HepG2 (cell line): ENCODE measurements around the gene ZNF764. TPM values are rescaled to one million over a fixed set of nuclear protein-coding genes. Genes with fewer than 3 reads are reported as not detected.
A peak's percentile ranks its signal among the peaks of the same experiment; 100 is the strongest.

Experiments
- JDP2 ChIP-seq: sonication (generic); formaldehyde crosslinking; IDR thresholded peaks from 2 replicates; pipeline ENCODE4 v1.8.1; 2022; ENCODE audit warnings: missing genetic modification reagents, borderline replicate concordance
- JUNB ChIP-seq: sonication (generic); formaldehyde crosslinking; IDR thresholded peaks from 2 replicates; pipeline ENCODE4 v1.8.0; 2022; ENCODE audit warnings: missing genetic modification reagents, mild to moderate bottlenecking, borderline replicate concordance
- PRDM10 ChIP-seq: sonication (generic); formaldehyde crosslinking; IDR thresholded peaks from 2 replicates; pipeline ENCODE4 v1.4.0; 2020; ENCODE audit warnings: low read depth, missing genetic modification reagents
- STAT6 ChIP-seq: sonication (generic); formaldehyde crosslinking; IDR thresholded peaks from 2 replicates; pipeline ENCODE4 v1.4.0; 2020; ENCODE audit warnings: missing genetic modification reagents, mild to moderate bottlenecking, borderline replicate concordance
- TIGD3 ChIP-seq: sonication (generic); formaldehyde crosslinking; IDR thresholded peaks from 2 replicates; pipeline ENCODE4 v1.5.1; 2020; ENCODE audit warnings: mild to moderate bottlenecking, missing genetic modification reagents, borderline replicate concordance
- XRCC5 ChIP-seq: fragments of 200-400 bp; formaldehyde crosslinking; optimal IDR thresholded peaks from 2 replicates; pipeline ENCODE3; 2017; ENCODE audit warnings: mild to moderate bottlenecking, low read length
- ZFAT ChIP-seq: sonication (generic); formaldehyde crosslinking; conservative IDR thresholded peaks from 2 replicates; pipeline ENCODE4 v1.8.1; 2023; ENCODE audit warnings: missing genetic modification reagents, inconsistent platforms
- ZFP36L2 ChIP-seq: sonication (generic); formaldehyde crosslinking; IDR thresholded peaks from 2 replicates; pipeline ENCODE4 v1.4.0; 2020; ENCODE audit warnings: missing genetic modification reagents
- ZNF337 ChIP-seq: sonication (generic); formaldehyde crosslinking; IDR thresholded peaks from 2 replicates; pipeline ENCODE4 v1.5.1; 2020; ENCODE audit warnings: missing genetic modification reagents, low read depth, mild to moderate bottlenecking, borderline replicate concordance
- ZNF766 ChIP-seq: sonication (generic); formaldehyde crosslinking; IDR thresholded peaks from 2 replicates; pipeline ENCODE4 v1.5.0; 2020; ENCODE audit warnings: missing genetic modification reagents, borderline replicate concordance
- ZZZ3 ChIP-seq: sonication (generic); formaldehyde crosslinking; IDR thresholded peaks from 2 replicates; pipeline ENCODE4 v1.4.0; 2020; ENCODE audit warnings: missing genetic modification reagents, mild to moderate bottlenecking, borderline replicate concordance
- polyA plus RNA-seq, 8 experiments: library from polyadenylated mRNA; depleted of rRNA in 3 of 8; stranded (reverse) in 7 of 8; unstranded in 1 of 8; fragments of >200 nt; fragmentation: Illumina TruSeq in 4 of 8; extraction: Trizol in 4 of 8; gene quantifications; 2 replicates each; pipeline versions ENCODE4 v1.2.1 to v1.2.3, GENCODE V29; 2011 to 2016; ENCODE audit warnings: low read depth in 4 of 8, missing spikeins in 1 of 8, mixed read lengths in 1 of 8; ENCODE audit not compliant: insufficient read depth in 1 of 8
- total RNA-seq, 5 experiments: library from RNA; depleted of rRNA; stranded (reverse); fragments of >200 nt; fragmentation: Illumina TruSeq; extraction: Trizol; gene quantifications; 2 replicates each; pipeline ENCODE4 v1.2.3, GENCODE V29; 2016; ENCODE audit warnings: low read depth in 1 of 5
- TF ChIP-seq, protein P1 (sequence below): sonication (generic); formaldehyde crosslinking; IDR thresholded peaks from 2 replicates; pipeline ENCODE4 v1.4.0; 2020; ENCODE audit warnings: low read depth, mild to moderate bottlenecking, missing genetic modification reagents
- TF ChIP-seq, protein P2 (sequence below): sonication (generic); formaldehyde crosslinking; IDR thresholded peaks from 2 replicates; pipeline ENCODE4 v1.5.0; 2020; ENCODE audit warnings: mild to moderate bottlenecking, missing genetic modification reagents
- TF ChIP-seq, protein P3 (sequence below): sonication (generic); formaldehyde crosslinking; IDR thresholded peaks from 2 replicates; pipeline ENCODE4 v1.4.0; 2020; ENCODE audit warnings: missing genetic modification reagents

The ZNF764 gene
- total and polyA plus RNA-seq, 2 of the 13 experiments (the other 11 are each of a cell fraction or from before 2014, with no cell fraction given) = 4.1 to 9.1 TPM

GRCh38 chr16:30526823-30527634 is 31.1 kb downstream of the ZNF764 start (continued):
- TF ChIP-seq ZZZ3 (0 out of 2 replicates have a peak, but pooled peaks have one; percentile 55), TIGD3 (CRISPR knock-in tag) (0 out of 2 replicates have a peak, but pooled peaks have one; percentile 82), STAT6 (no peak), ZFAT (CRISPR knock-in tag) (no peak), ZFP36L2 (CRISPR knock-in tag) (no peak), PRDM10 (CRISPR knock-in tag) (peak; percentile 56), ZNF337 (CRISPR knock-in tag) (no peak), XRCC5 (peak; percentile 81), JUNB (CRISPR knock-in tag) (no peak), JDP2 (CRISPR knock-in tag) (no peak; the same call in 1 of the 2 replicates), ZNF766 (CRISPR knock-in tag) (peak; percentile 73; the same call in 1 of the 2 replicates)
- TF ChIP-seq, protein P1, sequence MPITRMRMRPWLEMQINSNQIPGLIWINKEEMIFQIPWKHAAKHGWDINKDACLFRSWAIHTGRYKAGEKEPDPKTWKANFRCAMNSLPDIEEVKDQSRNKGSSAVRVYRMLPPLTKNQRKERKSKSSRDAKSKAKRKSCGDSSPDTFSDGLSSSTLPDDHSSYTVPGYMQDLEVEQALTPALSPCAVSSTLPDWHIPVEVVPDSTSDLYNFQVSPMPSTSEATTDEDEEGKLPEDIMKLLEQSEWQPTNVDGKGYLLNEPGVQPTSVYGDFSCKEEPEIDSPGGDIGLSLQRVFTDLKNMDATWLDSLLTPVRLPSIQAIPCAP = no peak
- TF ChIP-seq, protein P2, sequence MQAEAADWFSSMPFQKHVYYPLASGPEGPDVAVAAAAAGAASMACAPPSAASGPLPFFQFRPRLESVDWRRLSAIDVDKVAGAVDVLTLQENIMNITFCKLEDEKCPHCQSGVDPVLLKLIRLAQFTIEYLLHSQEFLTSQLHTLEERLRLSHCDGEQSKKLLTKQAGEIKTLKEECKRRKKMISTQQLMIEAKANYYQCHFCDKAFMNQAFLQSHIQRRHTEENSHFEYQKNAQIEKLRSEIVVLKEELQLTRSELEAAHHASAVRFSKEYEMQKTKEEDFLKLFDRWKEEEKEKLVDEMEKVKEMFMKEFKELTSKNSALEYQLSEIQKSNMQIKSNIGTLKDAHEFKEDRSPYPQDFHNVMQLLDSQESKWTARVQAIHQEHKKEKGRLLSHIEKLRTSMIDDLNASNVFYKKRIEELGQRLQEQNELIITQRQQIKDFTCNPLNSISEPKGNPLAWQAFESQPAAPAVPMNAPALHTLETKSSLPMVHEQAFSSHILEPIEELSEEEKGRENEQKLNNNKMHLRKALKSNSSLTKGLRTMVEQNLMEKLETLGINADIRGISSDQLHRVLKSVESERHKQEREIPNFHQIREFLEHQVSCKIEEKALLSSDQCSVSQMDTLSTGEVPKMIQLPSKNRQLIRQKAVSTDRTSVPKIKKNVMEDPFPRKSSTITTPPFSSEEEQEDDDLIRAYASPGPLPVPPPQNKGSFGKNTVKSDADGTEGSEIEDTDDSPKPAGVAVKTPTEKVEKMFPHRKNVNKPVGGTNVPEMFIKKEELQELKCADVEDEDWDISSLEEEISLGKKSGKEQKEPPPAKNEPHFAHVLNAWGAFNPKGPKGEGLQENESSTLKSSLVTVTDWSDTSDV (CRISPR knock-in tag) = no peak
- TF ChIP-seq, protein P3, sequence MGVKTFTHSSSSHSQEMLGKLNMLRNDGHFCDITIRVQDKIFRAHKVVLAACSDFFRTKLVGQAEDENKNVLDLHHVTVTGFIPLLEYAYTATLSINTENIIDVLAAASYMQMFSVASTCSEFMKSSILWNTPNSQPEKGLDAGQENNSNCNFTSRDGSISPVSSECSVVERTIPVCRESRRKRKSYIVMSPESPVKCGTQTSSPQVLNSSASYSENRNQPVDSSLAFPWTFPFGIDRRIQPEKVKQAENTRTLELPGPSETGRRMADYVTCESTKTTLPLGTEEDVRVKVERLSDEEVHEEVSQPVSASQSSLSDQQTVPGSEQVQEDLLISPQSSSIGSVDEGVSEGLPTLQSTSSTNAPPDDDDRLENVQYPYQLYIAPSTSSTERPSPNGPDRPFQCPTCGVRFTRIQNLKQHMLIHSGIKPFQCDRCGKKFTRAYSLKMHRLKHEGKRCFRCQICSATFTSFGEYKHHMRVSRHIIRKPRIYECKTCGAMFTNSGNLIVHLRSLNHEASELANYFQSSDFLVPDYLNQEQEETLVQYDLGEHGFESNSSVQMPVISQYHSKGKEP = no peak
